ENCODE data around the gene KLHL29.

GRCh38 chr2:23564615-23564960, 179.6 kb downstream of the KLHL29 start:
- TF ChIP-seq CTCF (IDR thresholded peaks at IDR 0.05) (no peak), POLR2A (IDR thresholded peaks at IDR 0.05) (no peak)
